Astrocyte of the spinal cord (primary cell): ENCODE data around the gene SPSB2.
A peak's percentile ranks its signal among the peaks of the same experiment; 100 is the strongest.
"Not testable (repeated sequence)": the region's sequence is repeated elsewhere in the genome, so short reads cannot be mapped to it uniquely, and the experiment has no call there.

Source experiments
- DNase-seq: peaks from one replicate; pipeline ENCODE4 v3.0.0; 2011; ENCODE audit warnings: low read depth, low spot score
- H3K4me3 ChIP-seq: 2 replicates; pipeline ENCODE4 v1.5.1; 2011; ENCODE audit warnings: low read depth, mild to moderate bottlenecking, low read length, moderate library complexity
- CTCF ChIP-seq: IDR thresholded peaks from 2 replicates; pipeline ENCODE4 v1.5.1; 2012; ENCODE audit warnings: low read depth, mild to moderate bottlenecking, low read length, inconsistent platforms
- in situ Hi-C: cut with HindIII; loops from 2 replicates; pipeline ENCODE4 v1.10.0; 2017; ENCODE audit warnings: low sequenced_read_pairs

The SPSB2 gene

GRCh38 chr12:6899837-6900519, 26.9 kb upstream of the SPSB2 start:
- TF ChIP-seq CTCF = no peak
- DNase-seq = peak; percentile 79
- H3K4me3 ChIP-seq = no peak overlapping the region
- in situ Hi-C loops = no loop called here

GRCh38 chr12:6899427-6899826, 26.3 kb upstream of the SPSB2 start:
- in situ Hi-C loops = no loop called here
- no peak for DNase-seq
- H3K4me3 ChIP-seq = no peak overlapping the region
- TF ChIP-seq CTCF = no peak

- no peak for TF ChIP-seq CTCF
Observed at GRCh38 chr12:6896846-6897435, 23.8 kb upstream of the SPSB2 start.

GRCh38 chr12:6894321-6894720, 21.2 kb upstream of the SPSB2 start:
- no peak overlapping the region for H3K4me3 ChIP-seq
- no peak for TF ChIP-seq CTCF
- in situ Hi-C loops = no loop called here
- no peak for DNase-seq

More at GRCh38 chr12:6896846-6897435, 23.8 kb upstream of the SPSB2 start:
- DNase-seq = no peak
- in situ Hi-C loops = no loop called here
- no peak overlapping the region for H3K4me3 ChIP-seq

GRCh38 chr12:6892683-6893082, 19.6 kb upstream of the SPSB2 start:
- DNase-seq, in situ Hi-C loops, H3K4me3 ChIP-seq: not testable (repeated sequence)

- no peak for DNase-seq
- H3K4me3 ChIP-seq = peak overlapping the region; percentile 49
- in situ Hi-C loops = no loop called here
- TF ChIP-seq CTCF = no peak
Observed at GRCh38 chr12:6891646-6892001, 18.5 kb upstream of the SPSB2 start.

GRCh38 chr12:6890789-6891645, 17.9 kb upstream of the SPSB2 start:
- in situ Hi-C loops = no loop called here
- peak overlapping the region; percentile 49 for H3K4me3 ChIP-seq
- peak; percentile 96 for DNase-seq
- TF ChIP-seq CTCF = peak; percentile 77

GRCh38 chr12:6889775-6890573, 16.9 kb upstream of the SPSB2 start:
- in situ Hi-C loops, H3K4me3 ChIP-seq, DNase-seq: not testable (repeated sequence)

- in situ Hi-C loops, H3K4me3 ChIP-seq, DNase-seq: not testable (repeated sequence)
Observed at GRCh38 chr12:6888794-6889193, 15.7 kb upstream of the SPSB2 start.
